OCI-LY3 (cell line): ENCODE results near the gene OSBPL6.

ENCODE experiments used
- H2AFZ ChIP-seq: fragments of 200-600, 300-600 bp; shearing (Covaris generic); 2 replicates; pipeline ENCODE4 v1.6.0; 2014; ENCODE audit warnings: antibody characterized with exemption, low read depth, low read length
- H3K27ac ChIP-seq: fragments of 200-600, 300-600 bp; sonication (generic); 2 replicates; pipeline ENCODE4 v1.5.1; 2014; ENCODE audit warnings: mild to moderate bottlenecking, low read length, moderate library complexity, mixed read lengths
- H3K27me3 ChIP-seq: fragments of 200-600, 300-600 bp; sonication (generic); 2 replicates; pipeline ENCODE4 v1.6.1; 2014; ENCODE audit warnings: low read depth, low read length, mixed read lengths
- H3K36me3 ChIP-seq: fragments of 200-600, 300-600 bp; sonication (generic); replicated peaks from 2 replicates; pipeline ENCODE3; 2014; ENCODE audit warnings: low read depth, low read length, mixed read lengths
- H3K4me1 ChIP-seq: fragments of 300-600, 200-600 bp; sonication (generic); 2 replicates; pipeline ENCODE4 v1.6.1; 2014; ENCODE audit warnings: low read length, mixed read lengths
- H3K4me2 ChIP-seq: fragments of 200-600, 300-600 bp; sonication (generic); 2 replicates; pipeline ENCODE4 v1.6.1; 2014; ENCODE audit warnings: low read length, mixed read lengths
- H3K4me3 ChIP-seq: fragments of 300-600, 200-600 bp; sonication (generic); 2 replicates; pipeline ENCODE4 v1.5.1; 2014; ENCODE audit warnings: antibody characterized with exemption, mild to moderate bottlenecking, low read length, moderate library complexity
- H3K79me2 ChIP-seq: fragments of 300-600, 200-600 bp; shearing (Covaris generic); 2 replicates; pipeline ENCODE4 v1.6.1; 2014; ENCODE audit warnings: mild to moderate bottlenecking, low read length, mixed read lengths
- H3K9ac ChIP-seq: fragments of 300-600, 200-600 bp; shearing (Covaris generic); 2 replicates; pipeline ENCODE4 v1.6.0; 2014; ENCODE audit warnings: mild to moderate bottlenecking, low read length, moderate library complexity
- H3K9me3 ChIP-seq: fragments of 200-600, 300-600 bp; shearing (Covaris generic); 2 replicates; pipeline ENCODE4 v1.6.1; 2014; ENCODE audit warnings: low read length, mixed read lengths; ENCODE audit not compliant: insufficient read depth
- H4K20me1 ChIP-seq: fragments of 200-600, 300-600 bp; sonication (generic); 2 replicates; pipeline ENCODE4 v1.6.1; 2016; ENCODE audit warnings: low read length, mixed read lengths; ENCODE audit not compliant: insufficient read depth
- EZH2phosphoT487 ChIP-seq: fragments of 200-600 bp; shearing (Covaris generic); IDR thresholded peaks from 2 replicates; pipeline ENCODE4 v1.6.1; 2018; ENCODE audit warnings: antibody characterized with exemption, mixed run types, low read depth
- TF ChIP-seq, protein P1 (sequence below): fragments of 200-600, 300-600 bp; sonication (generic); IDR thresholded peaks from 2 replicates; pipeline ENCODE4 v1.5.1; 2014; ENCODE audit warnings: antibody characterized with exemption, low read length, low read depth

OSBPL6 gene

DNA sequence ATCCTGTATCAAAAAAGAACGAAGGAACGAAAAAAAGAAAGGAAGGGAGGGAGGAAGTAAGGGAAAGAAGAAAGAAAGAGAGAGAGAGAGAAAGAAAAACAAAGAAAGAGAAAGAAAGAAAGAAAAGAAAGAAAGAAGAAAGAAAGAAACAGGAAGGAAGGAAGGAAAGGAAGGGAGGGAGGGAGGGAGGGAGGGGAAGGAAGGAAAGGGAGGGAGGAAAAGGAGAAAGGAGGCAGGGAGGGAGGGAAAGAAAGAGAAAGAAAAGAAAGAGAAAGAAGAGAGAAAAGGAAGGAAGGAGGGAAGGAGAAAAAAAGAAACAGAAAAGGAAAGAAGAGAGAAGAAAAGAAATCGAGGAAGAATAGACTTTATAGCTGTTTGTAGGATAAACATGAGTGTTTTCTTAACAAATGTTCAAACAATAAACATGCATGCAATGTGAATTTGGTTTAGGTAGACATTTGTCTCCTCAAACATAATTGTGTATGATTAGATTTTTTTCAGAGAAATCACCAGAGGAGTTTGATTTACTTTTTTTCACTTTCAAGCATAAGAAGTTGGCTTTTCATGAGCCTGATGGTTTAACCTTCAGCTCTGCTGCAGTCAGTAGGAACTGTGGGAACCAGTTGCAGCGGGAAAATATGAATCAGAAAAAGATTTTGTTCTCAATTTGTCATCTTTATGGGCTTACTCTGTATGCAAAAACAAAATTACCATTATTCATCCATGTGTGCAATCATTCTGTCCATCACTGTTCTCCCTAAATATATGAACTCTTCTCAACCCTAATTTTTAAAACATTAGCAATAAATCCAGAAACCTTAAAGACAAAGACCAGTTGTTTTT, 185.1 kb downstream of the OSBPL6 start:
- Histone ChIP-seq H3K79me2 (no peaks in the 10 kb centered on the region), H3K27me3 (peaks cover 4% of the 10 kb centered on the region), H2AFZ (no peak overlapping the region), H3K9me3 (no peaks in the 10 kb centered on the region), H3K27ac (no peak overlapping the region), H3K36me3 (no peaks in the 10 kb centered on the region), H3K4me1 (no peaks in the 10 kb centered on the region), H3K4me3 (no peak overlapping the region), H3K9ac (no peak overlapping the region), H4K20me1 (no peaks in the 10 kb centered on the region), H3K4me2 (no peak overlapping the region)
- no peak for TF ChIP-seq EZH2phosphoT487
- TF ChIP-seq, protein P1, sequence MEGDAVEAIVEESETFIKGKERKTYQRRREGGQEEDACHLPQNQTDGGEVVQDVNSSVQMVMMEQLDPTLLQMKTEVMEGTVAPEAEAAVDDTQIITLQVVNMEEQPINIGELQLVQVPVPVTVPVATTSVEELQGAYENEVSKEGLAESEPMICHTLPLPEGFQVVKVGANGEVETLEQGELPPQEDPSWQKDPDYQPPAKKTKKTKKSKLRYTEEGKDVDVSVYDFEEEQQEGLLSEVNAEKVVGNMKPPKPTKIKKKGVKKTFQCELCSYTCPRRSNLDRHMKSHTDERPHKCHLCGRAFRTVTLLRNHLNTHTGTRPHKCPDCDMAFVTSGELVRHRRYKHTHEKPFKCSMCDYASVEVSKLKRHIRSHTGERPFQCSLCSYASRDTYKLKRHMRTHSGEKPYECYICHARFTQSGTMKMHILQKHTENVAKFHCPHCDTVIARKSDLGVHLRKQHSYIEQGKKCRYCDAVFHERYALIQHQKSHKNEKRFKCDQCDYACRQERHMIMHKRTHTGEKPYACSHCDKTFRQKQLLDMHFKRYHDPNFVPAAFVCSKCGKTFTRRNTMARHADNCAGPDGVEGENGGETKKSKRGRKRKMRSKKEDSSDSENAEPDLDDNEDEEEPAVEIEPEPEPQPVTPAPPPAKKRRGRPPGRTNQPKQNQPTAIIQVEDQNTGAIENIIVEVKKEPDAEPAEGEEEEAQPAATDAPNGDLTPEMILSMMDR: no peak

DNA sequence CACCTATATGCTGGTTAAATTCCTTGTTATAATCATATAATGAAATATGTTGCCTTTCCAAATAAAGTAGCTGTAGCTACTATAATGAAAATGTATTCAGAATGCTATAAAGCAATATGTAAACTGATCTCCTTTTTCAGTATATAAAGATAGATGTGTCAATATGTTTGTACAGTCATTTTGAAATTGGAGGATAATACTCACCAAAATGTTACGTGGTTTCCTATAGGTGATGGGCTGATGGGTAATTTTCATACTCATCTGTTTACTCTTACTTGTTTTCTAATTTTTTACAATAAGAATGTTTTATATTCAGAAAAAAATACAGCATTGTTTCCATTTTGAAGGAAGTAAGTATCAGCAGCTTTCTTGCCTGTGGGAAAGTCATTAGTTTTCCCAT, 186.5 kb downstream of the OSBPL6 start:
- no peaks in the 10 kb centered on the region for H3K36me3 ChIP-seq
- H3K27me3 ChIP-seq: no peaks in the 10 kb centered on the region
- no peak overlapping the region for H2AFZ ChIP-seq

GRCh38 chr2:178383718-178384117, 189.4 kb downstream of the OSBPL6 start:
- no peak for TF ChIP-seq EZH2phosphoT487
- TF ChIP-seq, protein P1: no peak
- no peak overlapping the region for H3K27ac ChIP-seq
- no peaks in the 10 kb centered on the region for H3K79me2 ChIP-seq
- no peaks in the 10 kb centered on the region for H3K4me1 ChIP-seq
- H3K9me3 ChIP-seq: no peaks in the 10 kb centered on the region
- no peak overlapping the region for H3K4me2 ChIP-seq
- H3K9ac ChIP-seq: no peak overlapping the region
- no peak overlapping the region for H2AFZ ChIP-seq
- no peaks in the 10 kb centered on the region for H3K27me3 ChIP-seq
- H3K4me3 ChIP-seq: no peak overlapping the region
- H3K36me3 ChIP-seq: no peaks in the 10 kb centered on the region
- H4K20me1 ChIP-seq: no peaks in the 10 kb centered on the region

More for the DNA sequence above, 186.5 kb downstream of the OSBPL6 start:
- Histone ChIP-seq H3K9me3 (no peaks in the 10 kb centered on the region), H3K79me2 (no peaks in the 10 kb centered on the region), H3K27ac (no peak overlapping the region), H3K4me3 (no peak overlapping the region), H3K9ac (no peak overlapping the region), H4K20me1 (no peaks in the 10 kb centered on the region), H3K4me2 (no peak overlapping the region), H3K4me1 (no peaks in the 10 kb centered on the region)
- TF ChIP-seq, protein P1: no peak
- no peak for TF ChIP-seq EZH2phosphoT487

- H2AFZ ChIP-seq: no peak overlapping the region
- H3K27me3 ChIP-seq: no peaks in the 10 kb centered on the region
- no peak overlapping the region for H3K4me3 ChIP-seq
- no peaks in the 10 kb centered on the region for H3K79me2 ChIP-seq
- no peak overlapping the region for H3K27ac ChIP-seq
- no peaks in the 10 kb centered on the region for H3K36me3 ChIP-seq
- TF ChIP-seq, protein P1: no peak
- no peak for TF ChIP-seq EZH2phosphoT487
- no peaks in the 10 kb centered on the region for H3K9me3 ChIP-seq
- no peaks in the 10 kb centered on the region for H3K4me1 ChIP-seq
- no peak overlapping the region for H3K4me2 ChIP-seq
- no peak overlapping the region for H3K9ac ChIP-seq
- H4K20me1 ChIP-seq: no peaks in the 10 kb centered on the region
These were observed 191.4 kb downstream of the OSBPL6 start for GRCh38 chr2:178385595-178386148.
